GM21619 (cell line): Measurements from ENCODE around the gene ZBTB16.
A peak's percentile ranks its signal among the peaks of the same experiment; 100 is the strongest.

Source experiments
- ATAC-seq: cut with Tn5 transposase; IDR thresholded peaks from one replicate; pipeline ENCODE4 v1.9.1; 2021; ENCODE audit not compliant: unreplicated experiment

ZBTB16 gene

GRCh38 chr11:114147375-114148012 lies 88.0 kb downstream of the ZBTB16 start:
- no peak for ATAC-seq

GRCh38 chr11:114148013-114148382 lies 88.5 kb downstream of the ZBTB16 start:
- no peak for ATAC-seq

- ATAC-seq = no peak
Observed at GRCh38 chr11:114149689-114150407, 90.3 kb downstream of the ZBTB16 start.

GRCh38 chr11:114150671-114151070 lies 91.2 kb downstream of the ZBTB16 start:
- ATAC-seq = no peak

GRCh38 chr11:114151631-114152030 lies 92.1 kb downstream of the ZBTB16 start:
- no peak for ATAC-seq

GRCh38 chr11:114152162-114152561 lies 92.7 kb downstream of the ZBTB16 start:
- ATAC-seq = no peak

- no peak for ATAC-seq
Observed at GRCh38 chr11:114152785-114153184, 93.3 kb downstream of the ZBTB16 start.

- no peak for ATAC-seq
Observed at GRCh38 chr11:114153224-114153623, 93.7 kb downstream of the ZBTB16 start.

GRCh38 chr11:114154271-114155047 lies 94.9 kb downstream of the ZBTB16 start:
- no peak for ATAC-seq

GRCh38 chr11:114155116-114155515 lies 95.6 kb downstream of the ZBTB16 start:
- no peak for ATAC-seq

- no peak for ATAC-seq
Observed at GRCh38 chr11:114156131-114156581, 96.6 kb downstream of the ZBTB16 start.

GRCh38 chr11:114156782-114157181 lies 97.3 kb downstream of the ZBTB16 start:
- ATAC-seq = no peak

GRCh38 chr11:114157476-114158050 lies 98.1 kb downstream of the ZBTB16 start:
- ATAC-seq = no peak

- ATAC-seq = no peak
Observed at GRCh38 chr11:114158421-114158820, 98.9 kb downstream of the ZBTB16 start.

- ATAC-seq = no peak
Observed at GRCh38 chr11:114158886-114159285, 99.4 kb downstream of the ZBTB16 start.

- no peak for ATAC-seq
Observed at GRCh38 chr11:114159320-114159719, 99.8 kb downstream of the ZBTB16 start.

GRCh38 chr11:114159802-114160632 lies 100.5 kb downstream of the ZBTB16 start:
- peak; percentile 70 for ATAC-seq

GRCh38 chr11:114160894-114161293 lies 101.4 kb downstream of the ZBTB16 start:
- no peak for ATAC-seq

- no peak for ATAC-seq
Observed at GRCh38 chr11:114161486-114162250, 102.2 kb downstream of the ZBTB16 start.

GRCh38 chr11:114162719-114163123 lies 103.2 kb downstream of the ZBTB16 start:
- ATAC-seq = no peak
